Measurements from ENCODE around the gene MRPL32.

MRPL32 gene

DNA sequence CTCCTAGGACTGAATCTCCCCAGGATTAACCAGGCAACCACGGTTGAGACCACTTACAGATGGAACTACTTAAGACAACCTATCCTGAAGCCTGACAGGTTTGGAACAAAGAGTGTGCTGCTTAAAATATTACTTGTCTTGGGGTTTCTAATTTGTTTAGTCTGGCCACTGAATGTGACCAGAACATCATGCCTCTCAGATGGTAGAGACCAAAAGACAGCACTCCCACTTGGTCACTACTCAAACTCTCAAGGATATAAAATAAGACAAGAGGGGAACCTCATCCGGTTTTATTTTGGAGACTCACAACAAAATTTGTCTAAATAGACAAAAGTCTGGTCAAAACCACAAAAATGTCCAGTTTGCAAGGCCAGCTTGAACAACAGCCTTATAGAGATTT lies 15.3 kb downstream of the MRPL32 start:
- H3K27me3 Mint-ChIP-seq (ENCODE audit: low read depth) = peaks cover 9% of the 10 kb centered on the region
- H3K9me3 Mint-ChIP-seq = no peaks in the 10 kb centered on the region
- H3K4me1 Mint-ChIP-seq = no peaks in the 10 kb centered on the region
- H3K36me3 Mint-ChIP-seq (ENCODE audit: low read depth) = no peaks in the 10 kb centered on the region
- H3K27ac Mint-ChIP-seq = no peak overlapping the region
- TF ChIP-seq CTCF (IDR thresholded peaks at IDR 0.05; ENCODE audit: unreplicated experiment in 3 of 3) = no peak
- no peak overlapping the region for H3K4me3 Mint-ChIP-seq

DNA sequence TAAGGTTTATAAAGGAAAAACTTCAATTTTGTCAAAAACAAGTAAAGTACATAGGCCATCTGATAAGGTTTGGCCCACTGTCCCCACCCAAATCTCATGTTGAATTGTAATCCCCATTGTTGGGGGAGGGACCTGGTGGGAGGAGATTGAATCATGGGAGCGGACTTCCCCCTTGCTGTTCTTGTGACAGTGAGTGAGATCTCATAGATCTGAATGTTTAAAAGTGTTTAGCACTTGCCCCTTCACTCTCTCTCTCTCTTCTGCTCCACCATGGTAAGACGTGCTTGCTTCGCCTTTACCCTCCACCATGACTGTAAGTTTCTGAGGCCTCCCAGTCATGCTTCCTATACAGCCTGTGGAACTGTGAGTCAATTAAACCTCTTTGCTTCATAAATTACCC lies 18.2 kb downstream of the MRPL32 start:
- no peaks in the 10 kb centered on the region for H3K4me1 Mint-ChIP-seq
- H3K27me3 Mint-ChIP-seq (ENCODE audit: low read depth) = peaks cover 5% of the 10 kb centered on the region
- no peaks in the 10 kb centered on the region for H3K36me3 Mint-ChIP-seq (ENCODE audit: low read depth)
- H3K27ac Mint-ChIP-seq = no peak overlapping the region
- no peak for TF ChIP-seq CTCF (IDR thresholded peaks at IDR 0.05; ENCODE audit: unreplicated experiment in 3 of 3)
- no peak overlapping the region for H3K4me3 Mint-ChIP-seq
- H3K9me3 Mint-ChIP-seq = peaks cover 3% of the 10 kb centered on the region

DNA sequence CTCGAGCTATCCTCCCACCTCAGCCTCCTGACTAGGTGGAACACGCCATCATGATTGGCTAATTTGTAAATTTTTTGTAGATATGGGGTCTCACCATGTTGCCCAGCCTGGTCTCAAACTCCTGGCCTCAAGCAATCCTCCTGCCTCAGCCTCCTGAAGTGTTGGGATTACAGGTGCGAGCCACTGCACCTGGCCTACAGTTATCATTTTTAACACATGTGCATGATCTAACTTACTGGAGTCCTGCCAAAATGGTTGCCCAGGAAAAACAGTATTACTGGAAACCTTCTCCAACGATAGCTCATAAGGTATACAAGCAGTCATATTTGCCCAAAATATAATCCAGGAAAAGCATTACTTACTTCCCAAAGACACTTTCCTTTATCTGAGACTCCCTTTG lies 20.2 kb downstream of the MRPL32 start:
- H3K27me3 Mint-ChIP-seq (ENCODE audit: low read depth) = peaks cover 5% of the 10 kb centered on the region
- H3K36me3 Mint-ChIP-seq (ENCODE audit: low read depth) = no peaks in the 10 kb centered on the region
- no peaks in the 10 kb centered on the region for H3K4me1 Mint-ChIP-seq
- no peak overlapping the region for H3K27ac Mint-ChIP-seq
- TF ChIP-seq CTCF (IDR thresholded peaks at IDR 0.05; ENCODE audit: unreplicated experiment in 3 of 3) = no peak
- no peak overlapping the region for H3K4me3 Mint-ChIP-seq
- peaks cover 9% of the 10 kb centered on the region for H3K9me3 Mint-ChIP-seq

- Mint-ChIP-seq H3K4me1 (no peaks in the 10 kb centered on the region), H3K27ac (no peak overlapping the region), H3K4me3 (no peak overlapping the region), H3K9me3 (peaks cover 9% of the 10 kb centered on the region), H3K36me3 (ENCODE audit: low read depth) (no peaks in the 10 kb centered on the region), H3K27me3 (ENCODE audit: low read depth) (peaks cover 5% of the 10 kb centered on the region)
- TF ChIP-seq CTCF (IDR thresholded peaks at IDR 0.05; ENCODE audit: unreplicated experiment in 3 of 3) = no peak
Observed at GRCh38 chr7:42953994-42954393, 21.8 kb downstream of the MRPL32 start.

DNA sequence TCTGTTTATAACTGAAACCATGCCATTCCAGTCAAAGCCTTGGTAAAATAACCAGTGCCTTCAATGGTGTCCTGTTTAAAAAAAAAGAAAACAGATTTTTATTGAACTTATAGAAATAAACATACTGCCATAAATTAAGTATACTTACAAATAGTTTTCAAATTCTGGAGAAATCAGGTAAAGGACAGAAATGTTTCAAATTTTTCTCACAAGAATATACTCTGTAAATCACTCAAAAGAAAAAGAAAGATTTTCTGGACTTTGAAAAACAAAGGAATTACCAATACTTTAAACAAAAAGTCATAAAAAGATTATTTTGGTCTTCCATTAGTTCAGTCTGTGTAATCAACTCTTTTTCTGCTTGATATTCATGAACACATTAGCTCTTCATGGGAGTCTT lies 23.9 kb downstream of the MRPL32 start:
- H3K4me1 Mint-ChIP-seq = no peaks in the 10 kb centered on the region

More for the DNA sequence above, 23.9 kb downstream of the MRPL32 start:
- Mint-ChIP-seq H3K9me3 (peaks cover 21% of the 10 kb centered on the region), H3K36me3 (ENCODE audit: low read depth) (no peaks in the 10 kb centered on the region), H3K27ac (no peak overlapping the region), H3K4me3 (no peak overlapping the region), H3K27me3 (ENCODE audit: low read depth) (no peaks in the 10 kb centered on the region)
- TF ChIP-seq CTCF (IDR thresholded peaks at IDR 0.05; ENCODE audit: unreplicated experiment in 3 of 3) = no peak
